ENCODE measurements around the gene VEGFA.

GRCh38 chr6:43746071-43746470 is 23.9 kb upstream of the VEGFA start:
- TF ChIP-seq, protein P1, sequence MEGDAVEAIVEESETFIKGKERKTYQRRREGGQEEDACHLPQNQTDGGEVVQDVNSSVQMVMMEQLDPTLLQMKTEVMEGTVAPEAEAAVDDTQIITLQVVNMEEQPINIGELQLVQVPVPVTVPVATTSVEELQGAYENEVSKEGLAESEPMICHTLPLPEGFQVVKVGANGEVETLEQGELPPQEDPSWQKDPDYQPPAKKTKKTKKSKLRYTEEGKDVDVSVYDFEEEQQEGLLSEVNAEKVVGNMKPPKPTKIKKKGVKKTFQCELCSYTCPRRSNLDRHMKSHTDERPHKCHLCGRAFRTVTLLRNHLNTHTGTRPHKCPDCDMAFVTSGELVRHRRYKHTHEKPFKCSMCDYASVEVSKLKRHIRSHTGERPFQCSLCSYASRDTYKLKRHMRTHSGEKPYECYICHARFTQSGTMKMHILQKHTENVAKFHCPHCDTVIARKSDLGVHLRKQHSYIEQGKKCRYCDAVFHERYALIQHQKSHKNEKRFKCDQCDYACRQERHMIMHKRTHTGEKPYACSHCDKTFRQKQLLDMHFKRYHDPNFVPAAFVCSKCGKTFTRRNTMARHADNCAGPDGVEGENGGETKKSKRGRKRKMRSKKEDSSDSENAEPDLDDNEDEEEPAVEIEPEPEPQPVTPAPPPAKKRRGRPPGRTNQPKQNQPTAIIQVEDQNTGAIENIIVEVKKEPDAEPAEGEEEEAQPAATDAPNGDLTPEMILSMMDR (IDR thresholded peaks at IDR 0.05): no peak
- TF ChIP-seq POLR2A (IDR thresholded peaks at IDR 0.05): no peak
- no peak for TF ChIP-seq POLR2AphosphoS5 (IDR thresholded peaks at IDR 0.05)
